ENCODE results near the gene MGMT.

Gene MGMT

DNA sequence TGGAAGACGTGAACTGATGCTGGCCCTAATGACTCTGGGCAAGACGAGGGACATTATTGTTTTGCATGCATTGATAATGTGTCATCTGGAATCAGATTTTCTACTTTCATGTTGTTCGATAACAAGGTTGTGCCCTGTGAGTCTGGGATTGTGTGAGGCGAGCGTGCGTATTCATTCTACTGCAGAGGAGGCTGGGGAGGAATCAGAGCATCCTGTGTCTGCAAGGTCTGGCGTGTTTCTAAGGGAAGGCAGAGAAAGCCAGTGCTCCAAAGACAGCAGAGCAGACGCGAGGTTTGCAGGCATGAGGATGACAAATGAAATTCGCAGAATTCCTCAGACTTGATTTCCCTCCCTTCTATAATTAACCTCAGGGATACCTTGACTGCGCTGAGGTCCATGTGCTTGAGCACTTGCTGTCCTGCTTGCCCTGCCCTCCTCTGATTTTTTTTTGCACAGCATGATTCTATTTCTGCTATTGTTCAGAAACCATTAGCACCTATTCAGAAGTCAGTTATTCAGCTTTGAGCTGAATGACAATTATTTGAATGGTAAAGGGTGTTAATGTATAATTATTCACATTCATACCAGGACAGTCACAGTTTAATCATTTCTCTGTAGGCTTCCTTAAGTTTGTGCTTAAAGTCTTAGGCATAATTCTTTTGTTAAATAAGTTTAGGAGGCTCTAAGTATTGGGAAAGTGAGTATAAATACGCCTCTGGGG, 263.4 kb downstream of the MGMT start:
- DNase-seq (ENCODE audit: low read depth) = no peak

DNA sequence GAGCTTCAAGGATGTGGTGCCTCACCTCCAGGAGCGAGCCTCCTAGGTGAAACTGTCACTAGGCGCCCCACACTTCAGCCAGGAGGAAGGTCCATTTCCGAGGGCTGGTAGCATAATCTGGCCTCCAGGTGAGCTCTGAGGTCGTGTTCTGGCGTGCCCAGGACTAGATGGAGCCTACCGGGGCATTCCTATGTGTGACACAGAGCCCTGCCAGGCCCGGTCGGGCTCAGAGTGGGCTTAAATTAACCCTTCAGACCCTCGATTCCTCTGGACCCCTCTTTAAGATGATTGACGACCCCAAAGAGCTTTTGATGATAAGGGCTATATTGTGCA, 263.9 kb downstream of the MGMT start:
- DNase-seq (ENCODE audit: low read depth) = no peak

DNA sequence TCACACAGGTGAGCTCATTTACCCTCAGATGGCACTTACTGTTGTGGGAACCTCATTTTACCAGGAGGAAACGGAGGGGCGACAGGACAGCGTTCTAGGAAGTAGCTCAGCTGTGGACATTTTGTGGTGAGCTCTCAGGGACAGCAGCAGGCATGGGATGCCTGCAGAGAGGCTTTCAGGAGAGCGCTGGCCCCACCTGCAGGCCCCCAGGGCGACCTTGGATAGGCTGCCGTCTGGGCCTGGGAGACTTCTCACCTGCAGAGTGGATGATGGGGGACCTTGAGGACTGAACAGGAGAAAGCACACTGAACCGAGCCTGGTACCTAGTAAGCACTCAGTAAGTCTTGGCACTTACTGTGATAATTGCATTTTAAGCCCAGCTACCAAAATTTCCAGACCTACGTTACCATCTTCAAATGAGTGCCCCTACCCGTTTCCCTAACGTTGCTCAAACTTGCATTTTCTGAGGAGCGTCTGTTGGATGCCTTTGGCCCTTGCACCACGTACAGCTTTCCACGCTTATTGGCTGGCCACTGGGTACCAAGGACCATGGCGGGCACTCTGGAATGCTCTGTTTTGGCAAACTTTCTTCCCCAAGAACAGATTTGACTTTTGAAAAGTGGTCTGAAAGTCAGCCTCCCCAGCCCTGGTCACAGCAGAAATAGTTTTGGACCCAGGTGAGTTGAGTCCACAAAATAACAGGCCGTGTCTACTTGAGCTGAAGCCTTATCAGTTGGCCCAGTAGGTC, 273.7 kb downstream of the MGMT start:
- DNase-seq (ENCODE audit: low read depth) = no peak

DNA sequence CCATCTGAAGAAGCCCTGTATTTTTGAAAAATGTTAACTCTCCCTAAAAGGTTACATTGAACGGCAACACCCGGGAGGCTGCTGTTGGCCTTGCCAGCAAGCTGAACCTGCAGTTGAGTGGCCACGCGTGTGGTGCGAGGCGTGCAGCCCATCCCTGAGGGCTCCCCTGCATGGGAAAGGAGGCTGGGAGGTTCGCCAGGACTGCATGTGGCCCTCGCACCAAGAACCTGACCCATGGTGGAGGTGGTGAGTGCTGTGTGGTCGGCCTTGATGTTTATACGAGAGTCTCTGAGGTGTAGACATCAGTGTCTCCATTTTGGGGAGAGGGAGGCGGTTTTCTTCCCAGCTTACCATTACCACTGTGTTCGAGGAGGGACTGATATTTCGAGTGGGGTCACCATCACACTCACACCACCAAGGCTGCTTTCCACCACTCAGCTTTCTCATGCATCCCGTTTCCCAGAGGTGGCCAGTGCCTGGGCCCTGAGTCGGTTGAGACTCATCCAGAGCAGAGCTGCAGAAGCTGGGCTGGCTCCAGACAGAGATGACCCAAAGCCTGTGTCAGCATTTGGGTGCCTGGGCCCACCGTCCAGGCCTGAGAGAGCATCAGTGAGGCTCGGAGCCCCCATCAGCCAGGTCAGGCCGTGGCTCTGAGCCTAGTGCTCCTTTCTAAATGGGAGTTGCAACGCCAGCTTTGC, 274.4 kb downstream of the MGMT start:
- DNase-seq (ENCODE audit: low read depth) = no peak

DNA sequence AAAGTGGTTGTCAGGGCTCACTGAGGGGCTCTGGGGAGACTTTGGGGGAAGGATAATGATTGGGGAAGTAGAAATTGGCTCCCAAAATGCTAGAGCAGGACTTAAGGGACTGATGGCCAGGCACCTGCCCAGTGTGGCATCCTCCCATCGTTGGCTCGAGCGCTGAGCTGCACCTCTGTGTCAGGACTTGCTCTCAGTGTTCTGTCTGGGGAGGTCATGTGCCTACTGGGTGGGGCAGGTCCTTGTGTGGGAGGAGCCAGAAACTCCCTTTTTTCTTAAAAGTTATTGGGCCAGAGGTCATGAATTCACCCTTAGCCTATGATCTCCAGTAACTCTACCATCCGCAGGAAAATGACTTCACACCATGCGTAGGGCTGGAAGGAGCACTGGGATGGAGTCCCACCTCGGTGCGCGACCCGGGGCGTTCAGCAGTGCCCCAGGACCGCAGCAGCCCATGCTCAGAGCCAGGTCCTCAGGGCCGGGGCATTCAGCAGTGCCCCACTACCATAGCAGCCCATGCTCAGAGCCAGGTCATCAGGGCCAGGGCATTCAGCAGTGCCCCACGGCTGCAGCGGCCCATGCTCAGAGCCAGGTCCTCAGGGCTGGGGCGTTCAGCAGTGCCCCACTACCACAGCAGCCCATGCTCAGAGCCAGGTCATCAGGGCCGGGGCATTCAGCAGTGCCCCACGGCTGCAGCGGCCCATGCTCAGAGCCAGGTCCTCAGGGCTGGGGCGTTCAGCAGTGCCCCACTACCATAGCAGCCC, 275.1 kb downstream of the MGMT start:
- no peak for DNase-seq (ENCODE audit: low read depth)

- DNase-seq (ENCODE audit: low read depth) = no peak
Measured at GRCh38 chr10:129742742-129743550, 275.9 kb downstream of the MGMT start.

- no peak for DNase-seq (ENCODE audit: low read depth)
Measured at GRCh38 chr10:129743738-129744133, 276.7 kb downstream of the MGMT start.

- no peak for DNase-seq (ENCODE audit: low read depth)
Measured at GRCh38 chr10:129744134-129745111, 277.4 kb downstream of the MGMT start.

DNA sequence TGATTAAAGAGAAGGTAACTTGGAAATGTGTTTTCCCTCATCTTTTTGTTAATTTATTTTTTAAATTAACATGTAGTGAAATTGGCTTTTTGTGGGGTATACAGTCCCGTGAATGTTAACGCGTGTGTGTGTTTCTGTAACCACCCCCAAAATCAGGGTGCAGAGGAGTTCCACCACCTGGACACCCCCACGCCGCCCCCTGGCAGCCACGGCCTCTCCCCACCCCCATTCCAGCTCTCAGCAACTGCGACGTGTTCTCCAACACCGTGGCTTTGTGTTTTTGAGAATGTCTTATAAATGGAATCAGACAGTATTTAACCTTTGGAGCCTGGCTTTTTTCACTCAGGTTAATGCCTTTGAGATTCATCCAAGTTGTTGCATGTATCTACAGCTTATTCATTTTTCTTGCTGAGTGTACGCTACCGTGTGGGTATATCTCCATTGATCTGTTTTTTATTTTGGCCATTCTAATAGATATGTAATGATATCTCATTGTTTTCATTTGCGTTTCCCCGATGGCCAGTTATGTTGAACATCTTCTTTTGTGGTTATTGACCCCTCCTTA, 278.2 kb downstream of the MGMT start:
- no peak for DNase-seq (ENCODE audit: low read depth)

DNA sequence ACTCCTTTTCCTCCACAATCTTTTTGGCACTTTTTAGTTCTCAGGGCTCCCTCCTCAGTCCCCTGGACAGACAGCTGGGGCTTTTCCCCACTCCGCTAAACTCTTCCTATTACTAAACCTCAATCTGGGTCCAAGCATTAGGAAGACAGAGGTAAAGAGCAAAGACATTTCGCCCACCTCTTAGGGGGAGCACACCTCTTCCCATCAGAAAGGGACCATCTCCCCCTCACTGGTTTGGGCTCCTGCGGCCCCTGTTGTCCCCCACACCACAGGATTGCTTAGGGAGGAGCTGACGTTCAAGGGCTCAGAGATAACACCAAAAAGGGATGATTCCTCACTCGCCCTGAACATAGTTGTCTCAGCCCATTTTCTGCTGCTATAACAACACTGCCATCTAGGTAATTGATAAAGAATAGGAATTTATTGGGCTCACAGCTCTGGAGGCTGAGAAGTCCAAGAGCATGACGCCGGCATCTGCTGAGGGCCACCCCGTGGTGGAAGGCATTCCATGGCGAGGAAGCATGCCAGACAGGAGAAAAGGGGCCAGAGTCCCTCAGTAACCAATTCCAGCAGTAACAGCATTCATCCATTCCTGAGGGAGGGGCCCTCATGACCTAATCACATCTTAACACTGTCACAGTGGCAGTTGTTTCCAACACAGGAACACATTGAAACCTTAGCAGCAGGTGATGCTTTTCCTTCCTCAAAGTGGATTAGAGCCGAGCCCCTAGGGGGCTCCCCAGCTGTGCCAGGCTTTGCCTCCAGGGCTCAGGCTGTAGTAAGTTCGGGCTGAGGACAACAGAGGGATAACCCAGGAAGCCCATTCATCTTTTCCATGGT, 287.4 kb downstream of the MGMT start:
- no peak for DNase-seq (ENCODE audit: low read depth)

DNA sequence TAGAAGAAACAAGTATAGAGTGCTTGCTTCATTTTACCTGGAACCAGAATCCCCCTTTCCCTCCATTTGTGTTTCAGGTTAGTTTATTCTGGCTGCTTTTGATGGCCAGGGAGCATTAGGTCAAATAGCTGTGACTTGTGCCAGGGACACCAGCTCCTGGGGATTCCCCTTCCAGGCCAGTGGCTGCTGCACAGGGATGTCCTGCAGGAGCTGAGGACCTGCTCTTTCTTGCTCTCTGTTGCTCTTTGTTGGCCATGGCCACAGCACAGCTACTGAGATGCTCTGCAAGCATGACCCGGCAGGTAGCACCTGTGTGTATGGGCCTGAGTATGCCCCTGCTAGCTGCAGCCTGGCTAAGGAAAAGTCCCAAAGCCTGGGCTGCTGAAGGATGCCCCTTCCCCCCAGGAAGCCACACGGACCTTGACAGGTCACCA, 288.1 kb downstream of the MGMT start:
- DNase-seq (ENCODE audit: low read depth) = no peak

DNA sequence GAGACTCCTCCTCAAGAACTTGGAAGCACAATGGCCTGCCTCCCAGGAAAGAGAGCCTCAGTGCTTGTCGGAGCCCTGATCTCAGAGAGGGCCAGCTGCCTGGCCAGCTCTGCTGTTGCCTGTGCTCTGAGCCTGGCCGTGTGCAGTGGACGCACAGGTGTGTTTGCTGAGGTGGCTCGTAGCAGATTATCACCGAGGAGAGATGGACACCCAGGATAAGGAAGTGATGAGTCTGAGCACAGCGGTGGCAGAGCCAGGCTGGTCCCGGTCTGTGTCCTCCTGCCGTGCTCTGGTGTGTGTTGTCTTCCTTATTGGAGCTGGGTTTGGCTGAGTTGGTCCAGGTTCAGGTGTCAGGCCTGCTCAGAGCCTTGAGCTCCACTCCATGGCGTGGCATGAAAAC, 288.6 kb downstream of the MGMT start:
- DNase-seq (ENCODE audit: low read depth) = no peak

DNA sequence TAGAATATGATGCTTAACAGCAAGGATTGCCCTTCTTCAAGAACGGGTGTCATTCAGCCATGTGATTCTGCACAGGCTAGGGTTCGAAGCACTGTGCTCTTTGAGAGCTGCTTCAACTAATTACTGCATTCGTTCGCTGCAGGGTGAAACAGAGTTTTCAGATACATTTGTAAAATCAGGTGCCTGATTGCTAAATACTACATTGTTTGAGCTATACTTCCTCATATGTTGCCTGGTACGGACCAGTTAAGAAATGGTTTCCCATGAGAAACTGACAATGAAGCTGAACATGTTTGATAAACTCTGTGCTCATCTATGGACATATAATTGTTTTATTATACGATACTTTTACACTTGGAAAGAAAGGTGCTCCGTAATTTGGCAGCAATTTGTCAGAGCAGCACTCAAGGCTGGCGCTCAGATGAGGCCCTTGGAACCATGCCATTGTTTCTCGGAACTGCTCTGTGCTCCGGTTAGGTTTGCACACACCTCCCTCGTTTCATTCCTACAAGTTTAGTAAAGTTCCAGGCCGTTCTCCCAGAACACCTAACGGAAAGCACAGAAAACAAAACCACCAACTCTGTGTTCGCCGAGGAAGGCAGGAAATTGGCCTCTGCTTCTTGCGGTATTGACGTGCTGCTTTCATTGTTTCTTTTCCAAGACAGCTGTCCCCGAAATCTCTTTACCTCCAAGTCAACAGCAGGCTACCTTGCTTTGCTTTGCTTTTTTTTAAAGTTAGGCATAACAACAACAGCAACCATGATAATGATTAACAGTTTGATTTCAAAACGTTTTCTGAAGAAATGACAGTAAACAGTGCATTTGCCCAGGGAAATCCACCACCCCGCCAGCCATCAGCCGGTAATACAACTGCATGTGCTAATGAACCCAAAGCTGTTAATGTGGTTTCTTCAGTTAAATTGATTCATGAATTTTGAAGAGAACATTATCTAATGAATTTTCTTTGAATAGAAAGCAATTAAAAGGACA, 290.2 kb downstream of the MGMT start:
- DNase-seq (ENCODE audit: low read depth) = no peak

- DNase-seq (ENCODE audit: low read depth) = no peak
Measured at GRCh38 chr10:129758207-129759021, 291.4 kb downstream of the MGMT start.

GRCh38 chr10:129759214-129760002, 292.4 kb downstream of the MGMT start:
- no peak for DNase-seq (ENCODE audit: low read depth)

GRCh38 chr10:129760003-129760315, 292.9 kb downstream of the MGMT start:
- no peak for DNase-seq (ENCODE audit: low read depth)

Measured in EH (cell line).